Tibial nerve (tissue), 4 donors: Measurements from ENCODE around the gene TCF7L1. TPM values are rescaled to one million over a fixed set of nuclear protein-coding genes. Genes with fewer than 3 reads are reported as not detected.
A peak's percentile ranks its signal among the peaks of the same experiment; 100 is the strongest.

Experiments
- DNase-seq, 2 donors: peaks; one replicate each; pipeline ENCODE4 v3.0.0-alpha.2; 2019; ENCODE audit warnings: low spot score in 2 of 2
- H3K27ac ChIP-seq, 4 donors: fragments of 200-600 bp; sonication (generic) in 3 of 4; one replicate each; pipeline ENCODE4 v1.5.1; 2017 to 2019; ENCODE audit warnings: mild to moderate bottlenecking in 1 of 4
- H3K27me3 ChIP-seq, 2 donors: fragments of 200-600 bp; sonication (generic) in 1 of 2; one replicate each; pipeline versions ENCODE4 v1.5.1 to v1.6.0; 2017 to 2019
- H3K36me3 ChIP-seq, 3 donors: fragments of 200-600 bp; sonication (generic); one replicate each; pipeline ENCODE4 v1.5.1; 2018 to 2019
- H3K4me1 ChIP-seq, 4 donors: fragments of 200-600 bp; sonication (generic) in 3 of 4; one replicate each; pipeline ENCODE4 v1.5.1; 2017 to 2019
- H3K4me3 ChIP-seq, 4 donors: fragments of 200-600 bp; sonication (generic) in 3 of 4; one replicate each; pipeline ENCODE4 v1.5.1; 2017 to 2019; ENCODE audit warnings: mild to moderate bottlenecking in 1 of 4, moderate library complexity in 1 of 4
- H3K9me3 ChIP-seq, 4 donors: fragments of 200-600 bp; sonication (generic) in 3 of 4; one replicate each; pipeline ENCODE4 v1.5.1; 2017 to 2019
- CTCF ChIP-seq, 5 experiments: fragments of 200-600 bp in 3 of 5; fragments of 450-650 bp in 2 of 5; sonication (generic) in 3 of 5; IDR thresholded peaks; one replicate each; pipeline ENCODE4 v1.5.1; 2016 to 2019; ENCODE audit warnings: antibody characterized with exemption in 5 of 5, mild to moderate bottlenecking in 3 of 5, moderate library complexity in 2 of 5
- EP300 ChIP-seq, 2 donors: sonication (generic); formaldehyde crosslinking; IDR thresholded peaks; one replicate each; pipeline ENCODE4 v1.6.1; 2017; ENCODE audit warnings: antibody characterized with exemption in 2 of 2, mild to moderate bottlenecking in 1 of 2
- POLR2A ChIP-seq, 2 donors: fragments of 450-650 bp; IDR thresholded peaks; one replicate each; pipeline ENCODE4 v1.6.1; 2017; ENCODE audit warnings: antibody characterized with exemption in 2 of 2, mild to moderate bottlenecking in 2 of 2, moderate library complexity in 2 of 2
- WGBS, 2 donors: methylation state at CpG; one replicate each; pipeline ENCODE4 v1.1.5; 2018; 5-methylcytosine and 5-hydroxymethylcytosine counted together
- total RNA-seq, 4 donors: library from RNA; depleted of rRNA; stranded (reverse); fragments of >200 nt; gene quantifications; one replicate each; pipeline ENCODE4 v1.1.0, GENCODE V29; 2016

Gene TCF7L1
- total RNA-seq, 4 donors from 2014 or later = 3.7 to 14.1 (median 7.1) TPM

DNA sequence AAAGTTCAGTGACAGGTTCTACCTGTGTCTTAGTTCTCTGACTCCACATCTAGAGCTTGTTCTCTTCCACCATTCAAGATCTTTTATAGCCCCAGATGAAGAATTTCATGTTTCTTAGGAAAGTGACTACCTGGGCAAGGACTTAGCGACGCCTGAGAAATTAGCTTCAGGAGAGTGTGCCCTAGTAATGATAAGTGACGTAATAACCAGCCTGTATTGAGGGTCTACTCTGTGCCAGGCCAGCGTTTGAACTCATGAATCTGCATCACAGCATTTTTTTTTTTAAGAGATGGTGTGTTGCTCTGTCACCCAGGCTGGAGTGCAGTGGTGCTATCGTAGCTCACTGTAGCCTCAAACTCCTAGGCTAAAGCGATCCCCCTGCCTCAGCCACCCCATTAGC is 51.8 kb downstream of the TCF7L1 start:
- 95% methylated on average over 6 of the region's 6 CpGs for WGBS, 2 donors
- Histone ChIP-seq H3K4me1 (peaks cover 0 to 26% (median 2%) of the 10 kb centered on the region in 4 donors), H3K9me3 (no peaks in the 10 kb centered on the region), H3K4me3 (no peak overlapping the region), H3K36me3 (no peaks in the 10 kb centered on the region), H3K27ac (no peak overlapping the region), H3K27me3 (no peaks in the 10 kb centered on the region)
- no peak for DNase-seq
- TF ChIP-seq EP300 (IDR thresholded peaks at IDR 0.05) (no peak), CTCF (IDR thresholded peaks at IDR 0.05) (no peak), POLR2A (IDR thresholded peaks at IDR 0.05) (no peak)

GRCh38 chr2:85185431-85185940 is 52.3 kb downstream of the TCF7L1 start:
- no peak for TF ChIP-seq CTCF (IDR thresholded peaks at IDR 0.05)
- TF ChIP-seq EP300 (IDR thresholded peaks at IDR 0.05) = no peak
- TF ChIP-seq POLR2A (IDR thresholded peaks at IDR 0.05) = no peak
- Histone ChIP-seq H3K27ac (no peak overlapping the region), H3K4me3 (no peak overlapping the region), H3K27me3 (no peaks in the 10 kb centered on the region), H3K36me3 (no peaks in the 10 kb centered on the region), H3K4me1 (peaks cover 0 to 23% (median 2%) of the 10 kb centered on the region in 4 donors), H3K9me3 (no peaks in the 10 kb centered on the region)
- no peak for DNase-seq
- WGBS, 2 donors = 81 to 95% methylated on average over 7 of the region's 7 CpGs

DNA sequence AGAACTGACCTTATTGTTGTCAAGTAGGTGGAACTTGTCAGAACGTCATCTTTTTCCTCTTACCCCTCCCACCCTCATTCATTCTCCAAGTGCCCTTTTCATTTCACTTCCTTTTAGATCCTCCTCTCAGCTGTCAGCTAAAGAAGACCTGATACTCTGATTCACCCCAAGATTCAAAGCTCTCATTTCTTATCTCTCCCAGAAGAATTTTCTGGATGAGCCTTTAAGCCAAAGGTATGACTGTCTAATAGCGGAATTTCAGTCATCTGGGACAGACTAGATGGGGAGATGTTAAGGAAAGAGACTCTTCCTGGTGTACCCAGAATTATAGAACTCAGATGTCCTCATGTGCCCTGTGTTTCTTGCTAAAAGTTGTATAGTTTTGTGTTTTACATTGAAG is 53.9 kb downstream of the TCF7L1 start:
- Histone ChIP-seq H3K27me3 (no peaks in the 10 kb centered on the region), H3K4me1 (peaks cover 0 to 15% (median 2%) of the 10 kb centered on the region in 4 donors), H3K4me3 (no peak overlapping the region), H3K27ac (no peak overlapping the region), H3K9me3 (no peaks in the 10 kb centered on the region), H3K36me3 (no peaks in the 10 kb centered on the region)
- WGBS, 2 donors = 58 to 62% methylated on average over 2 of the region's 2 CpGs
- DNase-seq = no peak
- TF ChIP-seq EP300 (IDR thresholded peaks at IDR 0.05) (no peak), POLR2A (IDR thresholded peaks at IDR 0.05) (no peak), CTCF (IDR thresholded peaks at IDR 0.05) (no peak)

DNA sequence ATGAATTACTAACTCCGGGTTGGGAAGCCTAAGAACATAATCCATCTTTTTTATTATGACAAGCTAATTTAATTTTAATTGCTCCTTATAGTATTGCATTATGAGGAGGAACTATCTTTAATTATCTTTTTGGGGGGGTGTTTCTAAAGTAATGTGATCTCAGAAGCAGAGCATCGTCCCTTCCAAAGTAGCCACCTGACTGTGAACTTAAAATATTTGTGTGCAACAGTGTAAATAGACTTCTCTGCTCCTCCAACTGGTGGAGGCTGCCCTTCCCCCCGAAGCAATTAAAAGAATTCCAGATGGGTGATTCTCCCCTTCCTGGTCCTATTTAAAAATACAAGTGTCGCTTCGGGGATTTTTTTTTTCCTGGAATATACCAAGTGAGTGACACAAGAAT is 55.7 kb downstream of the TCF7L1 start:
- no peaks in the 10 kb centered on the region for H3K36me3 ChIP-seq
- H3K27me3 ChIP-seq = no peaks in the 10 kb centered on the region
- no peak for DNase-seq
- 38% methylated on average over 5 of the region's 5 CpGs for WGBS, 2 donors
- TF ChIP-seq CTCF (IDR thresholded peaks at IDR 0.05) = no peak
- TF ChIP-seq POLR2A (IDR thresholded peaks at IDR 0.05) = no peak
- TF ChIP-seq EP300 (IDR thresholded peaks at IDR 0.05) = no peak
- peaks cover 0 to 15% (median 2%) of the 10 kb centered on the region in 4 donors for H3K4me1 ChIP-seq
- no peak overlapping the region for H3K27ac ChIP-seq
- no peak overlapping the region for H3K4me3 ChIP-seq
- no peaks in the 10 kb centered on the region for H3K9me3 ChIP-seq

GRCh38 chr2:85189606-85190270 is 56.5 kb downstream of the TCF7L1 start:
- 22 to 35% methylated on average over 7 to 10 of the region's 12 CpGs for WGBS, 2 donors

More at GRCh38 chr2:85189606-85190270, 56.5 kb downstream of the TCF7L1 start:
- no peaks in the 10 kb centered on the region for H3K9me3 ChIP-seq
- H3K27ac ChIP-seq = peak overlapping the region in 1 of 4 donors; percentile 36
- no peaks in the 10 kb centered on the region for H3K36me3 ChIP-seq
- H3K4me1 ChIP-seq = peaks cover 0 to 15% (median 2%) of the 10 kb centered on the region in 4 donors
- TF ChIP-seq CTCF (IDR thresholded peaks at IDR 0.05) (no peak), POLR2A (IDR thresholded peaks at IDR 0.05) (no peak), EP300 (IDR thresholded peaks at IDR 0.05) (no peak)
- H3K27me3 ChIP-seq = no peaks in the 10 kb centered on the region
- DNase-seq = no peak
- H3K4me3 ChIP-seq = no peak overlapping the region
